C1 segment of cervical spinal cord (tissue), 14 donors: Measurements from ENCODE around the gene FNBP1L.
"Not testable (repeated sequence)": the region's sequence is repeated elsewhere in the genome, so short reads cannot be mapped to it uniquely, and the experiment has no call there.

Experiments
- DNase-seq, 14 donors: peaks; one replicate each; lab custom pipeline; 2025; lab: John Stamatoyannopoulos, UW

FNBP1L gene

DNA sequence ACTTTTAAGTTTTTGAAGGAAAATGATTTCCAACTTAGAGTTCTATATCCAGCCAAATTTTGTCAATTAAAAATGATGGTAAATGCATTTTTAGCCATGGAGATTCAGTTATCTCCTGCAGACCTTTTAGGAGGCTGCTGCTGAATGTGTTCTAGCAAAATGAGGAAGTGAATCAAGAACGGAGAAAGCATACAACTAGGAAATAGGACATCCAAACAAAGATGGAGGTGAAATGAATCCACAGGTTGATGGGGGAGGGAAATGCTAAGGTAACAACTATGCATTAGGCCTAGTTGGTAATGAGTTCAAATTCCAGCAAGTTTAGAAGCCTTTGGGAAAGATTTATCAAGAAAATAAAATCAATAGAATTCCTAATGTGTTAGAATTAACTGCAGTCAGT lies 80.5 kb downstream of the FNBP1L start:
- no peak for DNase-seq

DNA sequence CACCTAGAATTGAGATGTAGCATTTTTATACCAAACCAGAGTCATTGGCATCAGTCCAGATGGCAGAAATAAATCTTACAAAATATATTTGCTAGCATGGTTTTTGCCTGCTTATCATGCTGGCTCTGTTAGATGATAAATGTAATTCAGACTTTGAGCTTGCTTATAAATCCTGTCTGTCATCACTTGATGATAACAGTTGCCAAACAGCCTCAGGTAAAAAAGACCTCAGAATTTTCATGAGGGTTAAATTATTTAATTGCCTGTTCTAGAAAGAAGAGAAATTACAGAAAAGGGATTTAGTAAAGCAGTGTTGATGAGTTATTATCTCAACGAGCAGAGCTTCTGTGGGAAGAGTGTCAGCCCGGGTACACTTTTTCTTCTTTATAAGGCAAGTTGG lies 83.3 kb downstream of the FNBP1L start:
- no peak for DNase-seq

DNA sequence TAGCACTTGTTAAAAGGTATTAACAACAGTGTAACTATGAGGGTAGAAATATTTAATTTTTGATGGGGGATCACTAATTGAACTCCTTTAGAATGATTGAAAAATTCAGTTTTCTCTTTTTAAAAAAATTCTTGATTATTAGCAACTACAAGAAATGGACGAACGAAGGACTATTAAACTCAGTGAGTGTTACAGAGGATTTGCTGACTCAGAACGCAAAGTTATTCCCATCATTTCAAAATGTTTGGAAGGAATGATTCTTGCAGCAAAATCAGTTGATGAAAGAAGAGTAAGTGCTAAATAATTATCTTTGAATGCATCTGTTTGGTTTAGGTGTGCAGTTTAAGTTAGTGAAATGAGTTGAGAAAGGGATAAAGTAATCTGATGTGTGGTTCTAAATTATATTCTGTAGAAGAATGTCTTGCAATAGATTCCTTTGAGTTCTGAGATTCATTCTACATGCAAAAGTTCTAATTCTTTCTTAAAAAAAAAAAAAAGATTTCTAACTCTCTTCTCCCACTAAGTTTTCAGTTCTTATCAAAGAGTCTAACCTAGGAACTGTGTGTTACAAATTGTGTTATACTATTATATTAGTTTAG lies 85.0 kb downstream of the FNBP1L start:
- DNase-seq: no peak

DNA sequence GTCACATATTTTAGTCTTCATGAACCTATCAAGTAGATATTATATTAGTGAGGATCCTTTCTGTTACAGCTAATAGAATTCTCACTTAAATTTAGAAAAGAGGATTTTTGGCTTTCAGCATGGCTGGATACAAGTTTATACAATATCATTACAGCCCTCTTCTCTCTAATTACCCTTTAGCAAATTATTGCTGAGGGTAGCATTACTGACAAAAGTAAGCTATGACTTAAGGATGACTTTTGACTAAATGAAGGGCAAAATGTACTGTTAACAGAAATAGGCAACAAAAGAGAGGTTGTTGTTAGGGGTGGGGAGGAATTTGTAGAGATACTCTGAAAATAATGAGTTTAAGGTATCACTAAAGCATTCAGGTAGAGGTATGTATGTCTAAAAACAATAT lies 85.8 kb downstream of the FNBP1L start:
- DNase-seq: no peak

DNA sequence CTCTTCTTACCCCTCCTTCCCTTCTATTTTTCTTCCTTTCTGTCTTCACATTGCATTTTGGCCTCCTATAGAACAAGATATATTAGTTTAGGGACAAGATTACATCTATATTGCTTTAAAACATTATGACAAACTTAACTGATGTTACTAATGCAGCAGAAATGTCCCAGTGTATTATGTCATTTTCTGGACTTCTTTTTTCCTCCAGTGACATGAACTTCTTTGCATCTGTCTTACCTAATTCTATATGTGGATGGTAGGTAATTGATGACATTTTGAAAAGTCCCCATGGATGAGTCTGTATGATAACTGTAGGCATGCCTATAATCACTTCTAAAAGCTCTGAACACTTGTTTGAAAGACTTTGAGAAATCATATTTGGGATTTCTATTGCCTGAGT lies 89.5 kb downstream of the FNBP1L start:
- no peak for DNase-seq

DNA sequence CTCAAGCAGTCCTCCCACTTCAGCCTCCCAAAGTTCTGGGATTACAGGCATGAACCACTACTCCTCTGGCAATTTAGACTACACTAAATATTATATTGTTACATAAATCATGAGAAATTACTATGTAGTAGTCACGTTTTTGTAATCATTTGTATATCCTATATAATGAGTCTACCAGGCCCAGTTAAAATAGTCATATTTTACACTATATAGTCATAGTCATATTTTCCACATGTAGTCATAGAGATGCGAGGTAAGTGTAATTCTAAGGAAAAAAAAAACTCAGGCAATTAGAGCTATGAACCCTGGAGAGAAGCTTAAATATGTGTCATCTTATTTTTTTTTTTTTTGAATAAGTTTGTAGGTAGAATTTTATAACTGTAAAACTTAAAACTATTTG lies 90.0 kb downstream of the FNBP1L start:
- no peak for DNase-seq

DNA sequence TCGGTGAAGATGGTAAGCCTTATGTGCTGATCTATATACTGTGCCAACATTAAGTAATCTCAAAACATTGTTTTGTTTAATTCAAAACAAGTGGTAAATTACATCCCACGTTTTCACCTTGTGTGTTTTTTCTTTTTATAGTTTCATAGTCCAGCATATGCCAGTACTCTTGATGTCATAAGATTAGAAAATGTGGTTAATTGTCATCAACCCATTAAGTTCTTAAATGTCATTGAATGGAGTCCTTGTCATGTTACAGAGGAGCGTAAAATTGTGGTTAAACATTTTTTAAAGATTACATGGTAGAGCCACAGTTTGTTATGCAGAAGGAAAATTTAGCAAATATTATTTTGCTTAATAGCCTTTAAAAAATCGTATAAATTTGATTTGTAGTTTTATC lies 93.1 kb downstream of the FNBP1L start:
- DNase-seq: no peak

DNA sequence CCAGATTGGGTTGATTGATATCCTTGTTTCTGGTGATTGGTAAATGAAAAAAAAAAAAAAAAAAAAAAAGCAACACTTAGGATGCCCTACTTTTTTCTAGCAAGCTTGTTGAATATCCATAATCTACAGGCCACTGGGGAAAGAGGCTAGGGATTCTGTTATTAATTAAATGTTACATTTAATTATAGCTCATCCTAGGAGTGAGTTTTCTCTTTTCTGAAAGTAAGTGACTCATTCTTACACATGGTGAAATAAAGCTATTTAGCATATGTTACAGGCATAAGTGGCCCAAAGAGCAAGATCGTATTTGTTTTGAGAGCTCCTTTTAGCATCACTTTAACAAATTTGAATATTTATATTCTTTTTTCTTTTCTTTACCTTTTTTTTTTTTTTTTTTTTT lies 94.5 kb downstream of the FNBP1L start:
- no peak for DNase-seq

DNA sequence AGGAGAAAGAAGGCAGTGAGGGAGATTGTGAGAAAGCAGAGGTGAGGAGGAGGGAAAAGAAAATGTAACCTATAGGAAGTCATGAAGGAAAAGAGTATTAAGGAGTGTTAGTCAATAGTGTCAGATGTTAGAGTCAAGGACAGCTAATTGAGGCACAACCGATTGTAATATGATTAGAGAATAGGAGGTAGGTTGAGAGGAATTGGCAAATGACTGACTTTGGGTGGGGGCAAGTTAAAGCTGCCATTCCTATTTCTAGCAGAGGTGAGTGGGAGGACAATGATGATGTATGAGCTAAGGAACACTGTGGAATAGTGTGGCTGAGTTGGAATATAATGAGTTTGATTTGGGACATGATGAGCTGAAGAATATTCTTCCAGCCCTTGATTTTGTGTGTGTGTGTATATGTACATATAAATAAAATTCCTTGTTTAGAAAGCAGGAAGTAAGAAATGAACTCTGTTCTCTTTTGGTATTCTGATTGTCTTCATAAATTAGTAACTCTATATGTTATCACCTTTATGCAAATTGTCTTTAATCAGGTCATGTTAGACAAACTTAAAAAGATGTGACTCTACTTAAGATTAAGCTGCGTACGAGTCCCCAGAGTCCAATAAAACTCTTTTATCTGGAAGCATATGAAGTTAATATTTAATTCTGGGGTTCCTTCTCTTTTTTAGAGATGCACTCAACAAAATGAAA lies 98.4 kb downstream of the FNBP1L start:
- DNase-seq: no peak

DNA sequence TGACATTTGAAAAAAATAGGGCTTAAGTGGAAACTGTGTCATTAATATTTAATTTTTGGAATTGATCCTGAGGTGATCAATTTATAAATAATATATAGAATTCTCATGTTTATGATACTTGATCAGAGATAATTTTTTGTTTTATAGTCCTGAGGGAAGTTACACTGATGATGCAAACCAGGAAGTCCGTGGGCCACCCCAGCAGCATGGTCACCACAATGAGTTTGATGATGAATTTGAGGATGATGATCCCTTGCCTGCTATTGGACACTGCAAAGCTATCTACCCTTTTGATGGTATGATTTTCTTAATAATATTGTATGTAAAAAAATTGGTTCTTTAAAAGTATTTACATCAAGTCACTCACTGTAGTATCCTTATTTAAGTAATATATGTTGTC lies 101.2 kb downstream of the FNBP1L start:
- DNase-seq: no peak

DNA sequence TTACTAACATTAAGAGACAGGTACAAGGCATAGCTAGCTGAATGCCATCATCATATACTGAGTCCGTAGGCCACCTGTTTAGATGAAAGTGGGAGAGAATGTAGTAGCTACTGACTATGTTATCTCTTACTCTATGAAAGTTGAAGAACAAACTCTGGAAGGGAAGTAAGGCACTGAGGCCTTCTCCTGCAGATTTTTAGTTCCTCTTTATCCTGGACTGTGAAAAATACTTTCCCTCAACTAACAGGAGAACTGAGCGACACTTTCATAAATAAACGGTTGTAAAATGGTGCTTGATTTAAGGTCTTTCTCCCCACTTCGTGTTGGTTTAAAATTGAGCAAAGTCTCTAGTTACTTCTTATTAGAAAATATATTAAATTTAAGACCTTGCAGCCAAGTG lies 101.9 kb downstream of the FNBP1L start:
- DNase-seq: no peak

DNA sequence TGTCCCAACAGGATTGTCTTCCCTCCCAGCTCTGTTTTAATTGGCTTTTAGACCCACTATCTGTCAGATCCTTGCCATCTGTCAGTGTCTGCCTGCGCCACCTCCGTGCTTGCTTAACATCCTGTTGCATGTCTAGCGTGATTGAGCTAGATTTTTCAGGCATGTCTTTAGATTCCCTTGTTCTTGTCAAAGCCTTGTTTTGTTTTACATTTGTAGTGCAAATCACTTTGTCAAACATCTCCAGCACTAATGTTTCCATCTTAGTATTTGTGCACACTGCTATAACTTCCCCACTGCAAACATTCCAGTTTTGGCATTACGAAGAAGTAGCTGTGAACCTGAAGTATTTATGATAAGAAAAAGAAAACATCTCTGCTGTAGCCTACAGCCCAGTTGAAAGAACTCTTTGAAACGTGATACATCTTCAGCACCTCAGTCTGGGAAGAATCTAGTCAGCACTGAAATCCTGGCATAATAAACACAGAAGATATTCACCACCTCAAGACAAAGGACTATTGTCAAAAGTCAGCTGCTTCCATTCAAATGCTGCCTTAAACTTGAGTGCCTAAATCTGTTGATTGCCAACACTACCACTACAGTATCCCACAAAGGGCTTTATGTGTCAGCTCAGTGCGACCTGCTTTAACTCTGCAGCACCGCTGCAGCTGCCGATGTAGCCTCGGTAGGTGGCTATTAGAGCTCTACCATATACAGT lies 105.0 kb downstream of the FNBP1L start:
- DNase-seq: peak in 5 of 14 donors; percentile 2 to 29 (median 20)

DNA sequence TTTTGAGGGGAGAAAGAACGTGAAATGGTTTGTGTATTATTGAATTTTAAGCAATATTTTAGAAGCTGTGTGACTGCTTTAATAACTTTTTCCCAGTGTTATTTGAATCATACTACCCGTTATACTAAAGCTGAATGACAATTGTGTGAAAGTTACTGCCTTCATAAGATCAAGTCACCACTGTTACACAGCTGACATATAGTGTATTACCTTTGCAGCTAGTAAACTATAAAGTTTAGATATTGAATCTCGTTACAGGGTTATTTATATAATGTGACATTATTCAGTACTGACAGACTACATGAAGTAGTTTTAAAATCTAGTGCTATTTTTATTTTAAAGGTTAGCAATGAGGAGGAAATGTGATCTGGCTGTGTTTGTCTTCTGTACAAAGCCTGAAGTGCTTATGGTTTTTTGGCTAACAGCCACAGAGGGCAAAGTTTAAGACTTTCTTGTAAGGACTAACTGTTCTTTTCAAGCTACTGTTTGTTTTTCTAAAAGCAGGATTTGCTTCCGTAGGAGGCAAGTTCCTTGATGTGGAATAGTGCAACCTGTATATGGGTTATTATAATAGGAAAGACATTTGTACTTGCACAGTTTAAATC lies 106.1 kb downstream of the FNBP1L start:
- not testable (repeated sequence) for DNase-seq

DNA sequence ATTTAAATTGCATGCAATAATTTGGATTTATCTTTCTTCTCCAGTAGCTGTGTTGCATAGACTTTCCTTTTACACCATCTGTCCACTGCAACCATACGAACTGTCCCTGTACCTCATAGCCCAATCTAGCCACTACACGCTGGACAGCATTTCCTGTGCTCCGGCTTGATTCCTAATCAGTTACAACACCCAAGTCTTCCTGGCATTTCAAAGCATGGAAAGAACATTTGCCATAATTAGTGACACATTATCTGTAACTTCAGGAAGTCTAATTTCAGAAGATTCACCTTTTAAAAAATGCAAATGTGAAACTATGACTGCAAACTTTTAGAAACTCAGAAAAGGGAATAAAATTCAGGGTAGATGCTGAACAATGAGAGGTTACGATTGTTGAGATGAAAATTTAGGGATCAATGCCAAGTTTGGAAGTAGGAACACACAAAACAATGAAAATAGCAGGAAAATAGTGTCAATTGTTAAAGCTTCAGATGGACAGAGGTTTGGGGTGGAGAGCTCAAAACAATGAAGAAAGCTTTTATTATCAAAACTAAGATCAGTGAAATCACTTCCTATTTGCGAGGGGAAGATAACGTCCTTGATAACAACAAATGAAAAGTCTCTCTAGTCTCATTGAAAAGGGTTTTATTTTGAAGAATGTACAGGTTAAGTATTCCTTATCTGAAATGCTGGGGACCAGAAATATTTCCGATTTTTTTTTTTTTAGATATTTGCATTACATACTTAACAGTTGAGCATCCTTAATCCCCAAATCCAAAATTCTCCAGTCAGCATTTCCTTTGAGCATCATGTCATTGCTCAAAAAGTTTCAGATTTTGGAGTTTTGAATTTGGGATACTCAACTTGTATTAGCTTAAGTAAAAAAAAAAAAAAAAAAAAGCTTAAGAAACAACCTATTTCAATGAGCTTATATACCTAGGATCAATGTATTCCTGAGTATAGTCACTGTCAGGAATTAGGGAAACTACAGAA lies 107.3 kb downstream of the FNBP1L start:
- no peak for DNase-seq

DNA sequence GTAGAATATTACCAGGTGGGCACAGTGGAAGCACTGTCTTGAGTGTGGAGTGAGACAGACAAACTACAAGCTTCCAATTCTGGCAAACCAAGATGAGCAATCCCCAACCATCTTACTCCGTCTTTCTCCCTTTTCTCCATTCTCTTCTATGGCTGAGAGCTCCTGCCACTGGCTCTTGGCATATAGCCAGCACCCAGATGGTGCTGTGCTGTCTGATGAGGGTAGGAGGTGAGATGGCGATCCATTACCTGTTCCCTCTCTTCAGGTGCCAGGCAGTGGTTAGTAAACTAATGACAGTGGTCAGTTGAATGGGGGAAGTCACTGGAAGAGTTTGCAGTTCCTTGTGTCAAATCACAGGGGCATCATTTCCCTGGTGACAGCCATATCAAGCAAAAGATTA lies 108.4 kb downstream of the FNBP1L start:
- peak in 1 of 14 donors; percentile 6 for DNase-seq

DNA sequence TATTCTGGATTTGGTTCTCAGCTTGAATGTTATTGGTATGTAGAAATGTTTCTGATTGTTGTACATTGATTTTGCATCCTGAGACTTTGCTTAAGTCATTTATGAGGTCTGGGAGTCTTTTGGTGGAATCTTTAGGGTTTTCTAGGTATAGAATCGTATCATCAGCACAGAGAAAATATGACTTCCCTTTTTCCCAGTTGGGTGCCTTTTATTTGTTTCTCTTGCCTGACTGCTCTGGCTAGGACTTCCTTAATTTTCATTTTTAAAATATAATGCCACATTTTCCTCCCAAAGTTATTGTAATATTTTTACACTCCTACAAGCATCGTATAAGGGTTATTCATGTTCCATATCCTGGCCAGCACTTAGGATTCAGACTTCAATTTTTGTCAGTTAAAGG lies 111.1 kb downstream of the FNBP1L start:
- DNase-seq: no peak

DNA sequence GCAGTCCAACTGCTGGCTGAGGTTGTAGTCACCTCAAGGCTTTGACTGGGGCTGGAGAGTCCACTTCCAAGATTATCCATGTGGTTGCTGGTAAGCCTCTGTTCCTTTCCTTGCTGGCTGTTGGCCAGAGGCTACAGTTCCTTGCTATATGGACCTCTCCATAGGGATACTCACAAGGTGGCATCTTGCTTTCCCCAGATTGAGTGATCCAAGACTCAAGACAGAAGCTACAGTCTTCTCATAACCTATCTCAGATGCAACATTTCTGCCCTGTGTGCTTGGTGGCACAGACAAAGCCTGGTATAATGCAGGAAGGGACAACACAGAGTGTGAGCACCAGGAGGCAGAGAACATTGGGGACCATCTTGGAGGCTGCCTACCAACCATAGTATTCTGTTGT lies 111.8 kb downstream of the FNBP1L start:
- no peak for DNase-seq

DNA sequence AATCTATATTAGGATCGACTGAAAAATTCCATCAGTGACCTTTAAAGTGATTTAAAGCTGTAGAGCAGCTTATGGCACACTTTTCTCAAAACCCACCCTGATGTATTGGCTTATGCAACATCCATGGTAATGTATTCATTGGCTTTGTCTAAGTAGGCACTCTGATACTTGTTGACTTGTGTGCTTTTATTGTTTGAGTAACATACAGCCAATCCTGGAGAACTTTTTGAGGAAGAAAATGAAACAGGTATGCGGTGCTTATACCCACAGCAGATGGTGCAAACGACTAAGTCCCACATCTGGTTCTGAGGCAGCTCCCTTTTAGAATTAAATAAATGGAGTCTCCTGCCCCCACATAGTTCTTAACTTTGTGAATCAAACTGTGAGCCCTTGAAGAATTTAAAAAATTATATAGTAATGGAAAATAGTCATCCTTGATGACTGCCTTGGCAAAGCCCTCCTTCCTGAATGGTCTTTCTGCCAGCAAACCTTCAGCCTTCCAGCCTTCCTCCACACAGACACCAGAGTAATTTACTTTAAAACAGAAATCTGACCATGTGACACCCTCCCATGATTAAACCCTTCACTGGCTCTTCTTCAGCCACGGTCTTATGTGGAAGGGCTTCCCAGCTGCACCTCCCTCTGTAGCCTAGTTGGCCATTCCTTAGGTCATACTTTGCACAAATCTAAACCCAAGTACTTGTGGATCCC lies 117.7 kb downstream of the FNBP1L start:
- DNase-seq: no peak

DNA sequence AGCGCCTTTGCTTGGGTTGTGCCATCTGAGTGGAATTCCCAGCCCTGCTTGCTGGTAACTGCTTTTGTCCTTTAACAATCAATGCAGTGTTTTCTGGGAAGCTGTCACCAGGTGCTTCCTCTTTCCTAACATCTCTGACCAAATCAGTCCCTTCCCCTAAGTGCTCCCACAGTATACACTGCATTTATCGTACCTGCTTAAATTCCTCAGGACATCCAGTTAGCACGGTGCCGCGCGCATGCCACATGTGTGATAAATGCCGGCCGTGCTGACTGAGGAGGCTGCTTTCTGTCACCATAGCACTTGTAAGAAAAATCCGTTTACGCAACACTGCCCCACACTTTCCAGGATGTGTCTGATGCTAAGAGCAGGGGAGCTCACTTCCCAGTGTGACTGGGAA lies 118.3 kb downstream of the FNBP1L start:
- no peak for DNase-seq

DNA sequence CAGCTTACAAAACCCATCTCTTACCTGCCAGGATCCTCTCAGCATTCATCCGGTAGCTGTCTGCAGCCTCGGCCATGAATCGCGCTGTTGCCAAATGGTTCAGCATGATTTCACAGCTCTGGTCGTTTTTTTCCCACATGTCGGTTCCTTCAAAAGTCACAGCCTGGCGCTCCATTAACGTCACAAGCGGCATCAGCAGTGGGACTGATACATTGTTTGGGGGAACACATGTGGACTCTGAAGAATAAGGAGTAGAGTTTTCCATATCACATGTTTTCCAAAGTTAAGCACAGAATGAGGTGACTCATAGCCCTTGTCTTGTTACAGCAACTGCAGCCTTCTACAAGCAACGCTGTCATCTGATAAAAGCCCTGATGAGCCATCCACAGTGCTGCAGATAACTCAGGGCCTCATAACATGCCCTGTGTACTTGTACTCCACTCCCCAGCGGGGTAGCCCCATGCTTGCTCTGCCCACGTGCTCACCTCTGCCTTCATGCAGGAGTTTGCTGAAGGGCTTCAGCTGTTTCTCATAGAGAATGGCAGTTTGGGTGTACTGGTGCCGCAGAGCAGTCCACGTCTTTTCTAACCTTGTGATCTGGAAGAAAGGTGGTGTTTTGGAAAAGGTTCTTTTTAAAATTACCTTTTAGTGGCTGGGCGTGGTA lies 119.5 kb downstream of the FNBP1L start:
- no peak for DNase-seq
